Measurements from ENCODE around the gene SIAH1. TPM values are rescaled to one million over a fixed set of nuclear protein-coding genes. Genes with fewer than 3 reads are reported as not detected.

SIAH1 gene
- total and polyA plus RNA-seq, 2 experiments from 2014 or later = 38.8 to 45.5 TPM

GRCh38 chr16:48413272-48413671 is 28.1 kb upstream of the SIAH1 start:
- Histone ChIP-seq H3K4me1 (ENCODE audit: insufficient read depth) (peaks cover 14% of the 10 kb centered on the region), H2AFZ (no peak overlapping the region), H3K9me3 (ENCODE audit: low read depth) (no peaks in the 10 kb centered on the region), H3K27me3 (no peaks in the 10 kb centered on the region), H3K79me2 (no peaks in the 10 kb centered on the region), H3K4me3 (no peak overlapping the region), H3K27ac (no peak overlapping the region), H3K9me2 (replicated peaks; ENCODE audit: insufficient read depth) (no peaks in the 10 kb centered on the region), H3K4me2 (no peak overlapping the region), H3K36me3 (replicated peaks; ENCODE audit: insufficient read depth, low read depth) (no peaks in the 10 kb centered on the region), H4K20me1 (ENCODE audit: insufficient read depth, poor library complexity, severe bottlenecking) (no peaks in the 10 kb centered on the region)
- TF ChIP-seq EZH2phosphoT487 (IDR thresholded peaks at IDR 0.05; ENCODE audit: low read depth, severe bottlenecking, unreplicated experiment) (no peak), EZH2 (IDR thresholded peaks at IDR 0.05; ENCODE audit: borderline replicate concordance) (no peak), CTCF (IDR thresholded peaks at IDR 0.05; ENCODE audit: poor library complexity) (no peak)
- WGBS (ENCODE audit: low lambda C conversion rate, missing lambda C conversion rate) = 72% methylated on average over 2 of the region's 2 CpGs
- DNase-seq (ENCODE audit: low spot score) = no peak

- Histone ChIP-seq H3K36me3 (replicated peaks; ENCODE audit: insufficient read depth, low read depth) (no peaks in the 10 kb centered on the region), H4K20me1 (ENCODE audit: insufficient read depth, poor library complexity, severe bottlenecking) (no peaks in the 10 kb centered on the region), H3K4me2 (peak overlapping the region; percentile 55), H2AFZ (no peak overlapping the region), H3K27me3 (no peaks in the 10 kb centered on the region), H3K4me3 (no peak overlapping the region), H3K27ac (peak overlapping the region; percentile 91), H3K9me3 (ENCODE audit: low read depth) (no peaks in the 10 kb centered on the region), H3K79me2 (no peaks in the 10 kb centered on the region), H3K9me2 (replicated peaks; ENCODE audit: insufficient read depth) (no peaks in the 10 kb centered on the region), H3K4me1 (ENCODE audit: insufficient read depth) (peaks cover 18% of the 10 kb centered on the region)
- TF ChIP-seq EZH2phosphoT487 (IDR thresholded peaks at IDR 0.05; ENCODE audit: low read depth, severe bottlenecking, unreplicated experiment) (no peak), CTCF (IDR thresholded peaks at IDR 0.05; ENCODE audit: poor library complexity) (no peak), EZH2 (IDR thresholded peaks at IDR 0.05; ENCODE audit: borderline replicate concordance) (no peak)
- DNase-seq (ENCODE audit: low spot score) = peak; percentile 86
- WGBS (ENCODE audit: low lambda C conversion rate, missing lambda C conversion rate) = 69% methylated on average over 12 of the region's 12 CpGs
Observed at GRCh38 chr16:48409839-48410632, 24.8 kb upstream of the SIAH1 start.

- WGBS (ENCODE audit: low lambda C conversion rate, missing lambda C conversion rate) = 86% methylated on average over 7 of the region's 7 CpGs
- H2AFZ ChIP-seq = no peak overlapping the region
- no peaks in the 10 kb centered on the region for H4K20me1 ChIP-seq (ENCODE audit: insufficient read depth, poor library complexity, severe bottlenecking)
- H3K79me2 ChIP-seq = no peaks in the 10 kb centered on the region
- no peaks in the 10 kb centered on the region for H3K9me2 ChIP-seq (replicated peaks; ENCODE audit: insufficient read depth)
- no peak overlapping the region for H3K4me3 ChIP-seq
- H3K27me3 ChIP-seq = no peaks in the 10 kb centered on the region
- TF ChIP-seq CTCF (IDR thresholded peaks at IDR 0.05; ENCODE audit: poor library complexity) (no peak), EZH2 (IDR thresholded peaks at IDR 0.05; ENCODE audit: borderline replicate concordance) (no peak), EZH2phosphoT487 (IDR thresholded peaks at IDR 0.05; ENCODE audit: low read depth, severe bottlenecking, unreplicated experiment) (no peak)
- H3K9me3 ChIP-seq (ENCODE audit: low read depth) = no peaks in the 10 kb centered on the region
- peak overlapping the region; percentile 91 for H3K27ac ChIP-seq
- no peak overlapping the region for H3K4me2 ChIP-seq
- no peaks in the 10 kb centered on the region for H3K36me3 ChIP-seq (replicated peaks; ENCODE audit: insufficient read depth, low read depth)
- no peak for DNase-seq (ENCODE audit: low spot score)
- peaks cover 15% of the 10 kb centered on the region for H3K4me1 ChIP-seq (ENCODE audit: insufficient read depth)
Observed at GRCh38 chr16:48408688-48409087, 23.5 kb upstream of the SIAH1 start.

Measured in hepatocyte (in vitro differentiated cells).